NCI-H69 (cell line): ENCODE data around the gene POLR2E.
A peak's percentile ranks its signal among the peaks of the same experiment; 100 is the strongest.

Experiments
- DNase-seq: peaks from one replicate; lab custom pipeline; 2025; lab: John Stamatoyannopoulos, UW

POLR2E gene

DNA sequence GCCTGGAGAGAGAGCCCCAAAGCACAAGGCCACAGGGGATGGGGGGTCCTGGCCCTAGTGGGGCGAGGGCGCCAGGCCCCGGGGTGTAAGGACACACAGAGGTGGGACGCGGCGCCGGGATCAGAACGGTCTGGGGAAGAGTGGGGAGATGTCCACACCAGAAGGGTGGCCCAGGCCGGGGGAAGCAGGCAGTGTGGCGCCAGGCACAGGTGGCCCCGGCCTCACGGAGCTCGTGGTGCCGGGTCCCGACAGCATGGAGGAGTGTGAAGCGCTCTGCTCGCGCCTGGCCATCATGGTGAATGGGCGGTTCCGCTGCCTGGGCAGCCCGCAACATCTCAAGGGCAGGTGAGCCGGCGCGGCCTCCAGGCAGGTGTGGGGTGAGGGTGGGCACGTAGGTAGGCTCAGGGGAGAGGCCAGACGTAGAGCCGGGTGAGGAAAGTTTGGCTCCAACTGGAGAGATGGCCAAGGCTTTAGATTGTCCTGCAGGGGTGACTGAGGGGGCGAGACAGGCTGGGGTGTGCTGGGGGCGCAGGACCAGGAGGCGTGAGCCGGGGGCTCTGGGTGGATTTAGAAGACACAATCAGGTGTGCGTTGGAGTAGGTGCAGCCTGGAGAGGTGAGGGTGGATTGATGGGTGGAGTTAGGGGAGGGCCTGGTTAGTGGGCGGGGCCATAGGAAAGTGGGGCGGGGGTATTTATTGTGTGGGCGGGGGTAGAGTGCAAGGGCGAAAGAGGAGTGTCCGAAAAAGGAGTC is 31.1 kb downstream of the POLR2E start:
- DNase-seq, result peak; percentile 40

DNA sequence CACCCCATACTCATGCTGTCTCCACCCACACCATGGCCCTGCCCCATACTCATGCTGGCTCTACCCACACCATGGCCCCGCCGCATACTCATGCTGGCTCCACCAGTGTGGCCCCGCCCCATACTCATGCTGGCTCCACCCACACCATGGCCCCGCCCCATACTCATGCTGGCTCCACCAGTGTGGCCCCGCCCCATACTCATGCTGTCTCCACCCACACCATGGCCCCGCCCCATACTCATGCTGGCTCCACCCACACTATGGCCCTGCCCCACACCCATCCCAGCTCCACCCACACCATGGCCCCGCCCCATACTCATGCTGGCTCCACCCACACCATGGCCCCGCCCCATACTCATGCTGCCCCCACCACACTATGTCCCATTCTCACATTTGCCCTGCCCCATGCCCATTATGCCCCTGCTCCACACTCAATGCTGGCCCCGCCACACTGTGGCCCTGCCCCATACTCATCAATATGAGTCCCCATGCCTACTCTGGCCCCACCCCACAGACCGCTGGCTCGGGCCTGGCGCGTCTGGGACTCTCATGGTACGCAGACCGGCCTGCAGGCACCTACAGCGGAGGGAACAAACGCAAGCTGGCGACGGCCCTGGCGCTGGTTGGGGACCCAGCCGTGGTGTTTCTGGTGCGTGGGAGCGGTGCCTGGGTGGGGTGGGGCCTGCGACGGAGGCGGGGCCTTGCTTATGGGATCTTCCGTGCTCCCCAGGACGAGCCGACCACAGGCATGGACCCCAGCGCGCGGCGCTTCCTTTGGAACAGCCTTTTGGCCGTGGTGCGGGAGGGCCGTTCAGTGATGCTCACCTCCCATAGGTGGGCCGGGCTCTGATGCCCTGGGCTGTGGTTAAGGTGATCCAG is 31.9 kb downstream of the POLR2E start:
- no peak for DNase-seq

DNA sequence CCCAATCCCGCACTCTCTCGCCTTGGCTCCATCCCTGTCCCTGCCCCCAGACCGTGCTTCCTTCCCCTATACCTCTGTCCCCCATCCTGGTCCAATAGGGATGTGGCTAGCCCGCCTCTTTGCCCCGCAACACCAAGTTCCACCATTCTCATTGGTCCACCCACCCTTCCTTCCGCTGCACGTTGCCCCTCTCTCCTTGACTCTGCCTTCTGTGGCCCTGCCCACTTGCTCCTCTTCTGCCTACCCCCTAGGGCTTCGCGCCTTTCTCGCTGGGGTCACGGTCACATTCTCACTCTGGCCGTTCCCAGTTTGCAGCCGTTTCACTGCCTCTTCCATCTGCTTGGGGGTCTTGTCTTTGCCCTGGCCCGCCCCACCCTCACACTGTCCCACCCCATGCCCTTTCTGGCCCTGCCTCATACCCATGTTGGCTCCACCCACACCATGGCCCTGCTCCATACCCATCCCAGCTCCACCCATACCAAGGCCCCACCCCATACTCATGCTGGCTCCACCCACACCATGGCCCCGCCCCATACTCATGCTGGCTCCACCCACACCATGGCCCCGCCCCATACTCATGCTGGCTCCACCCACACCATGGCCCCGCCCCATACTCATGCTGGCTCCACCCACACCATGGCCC is 32.7 kb downstream of the POLR2E start:
- no peak for DNase-seq

DNA sequence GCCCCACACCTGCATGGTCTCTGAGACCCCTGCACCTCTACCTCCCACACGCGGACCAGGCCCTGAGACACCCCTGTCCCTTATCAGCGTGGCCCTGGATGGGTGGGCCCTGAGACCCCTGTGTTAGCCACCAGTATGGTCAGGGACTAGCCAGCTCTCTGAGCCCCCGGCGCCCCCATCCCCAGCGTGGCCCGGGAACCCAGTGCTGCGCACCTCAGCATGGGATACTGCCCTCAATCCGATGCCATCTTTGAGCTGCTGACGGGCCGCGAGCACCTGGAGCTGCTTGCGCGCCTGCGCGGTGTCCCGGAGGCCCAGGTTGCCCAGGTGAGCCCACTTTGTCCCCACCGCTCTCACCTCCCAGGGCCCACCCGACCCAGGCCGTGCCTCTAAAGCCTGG is 33.2 kb downstream of the POLR2E start:
- no peak for DNase-seq

DNA sequence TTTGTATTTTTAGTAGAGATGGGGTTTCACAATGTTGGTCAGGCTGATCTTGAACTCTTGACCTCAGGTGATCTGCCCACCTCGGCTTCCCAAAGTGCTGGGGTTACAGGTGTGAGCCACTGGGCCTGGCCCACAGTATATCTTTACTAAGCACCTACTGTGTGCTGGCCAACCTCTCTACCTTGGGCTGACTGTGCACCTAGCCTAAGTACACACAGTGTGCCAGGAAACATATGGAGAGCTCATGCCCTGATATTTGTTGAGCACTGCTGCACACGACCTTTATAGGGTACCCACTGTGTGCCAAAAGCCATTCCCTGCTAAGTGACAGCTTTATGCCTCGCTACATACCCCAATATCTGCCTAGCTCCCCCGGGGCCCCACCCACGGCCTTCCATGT is 34.5 kb downstream of the POLR2E start:
- no peak for DNase-seq

DNA sequence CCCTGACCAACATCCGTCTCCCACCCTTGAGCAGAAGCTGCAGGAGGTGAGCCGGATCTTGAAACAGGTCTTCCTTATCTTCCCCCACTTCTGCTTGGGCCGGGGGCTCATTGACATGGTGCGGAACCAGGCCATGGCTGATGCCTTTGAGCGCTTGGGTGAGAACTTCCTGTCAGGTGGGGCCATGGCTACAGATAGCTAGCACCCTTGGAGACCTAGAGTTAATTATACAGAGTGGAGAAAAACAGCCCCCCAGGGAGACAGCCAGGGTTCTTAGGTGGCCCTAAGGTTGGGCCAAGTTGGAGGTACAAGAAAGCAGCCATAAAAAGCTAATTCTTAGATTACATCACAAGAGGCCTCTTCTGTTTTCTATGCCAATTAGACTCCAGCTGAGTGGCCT is 37.1 kb downstream of the POLR2E start:
- DNase-seq, result no peak

DNA sequence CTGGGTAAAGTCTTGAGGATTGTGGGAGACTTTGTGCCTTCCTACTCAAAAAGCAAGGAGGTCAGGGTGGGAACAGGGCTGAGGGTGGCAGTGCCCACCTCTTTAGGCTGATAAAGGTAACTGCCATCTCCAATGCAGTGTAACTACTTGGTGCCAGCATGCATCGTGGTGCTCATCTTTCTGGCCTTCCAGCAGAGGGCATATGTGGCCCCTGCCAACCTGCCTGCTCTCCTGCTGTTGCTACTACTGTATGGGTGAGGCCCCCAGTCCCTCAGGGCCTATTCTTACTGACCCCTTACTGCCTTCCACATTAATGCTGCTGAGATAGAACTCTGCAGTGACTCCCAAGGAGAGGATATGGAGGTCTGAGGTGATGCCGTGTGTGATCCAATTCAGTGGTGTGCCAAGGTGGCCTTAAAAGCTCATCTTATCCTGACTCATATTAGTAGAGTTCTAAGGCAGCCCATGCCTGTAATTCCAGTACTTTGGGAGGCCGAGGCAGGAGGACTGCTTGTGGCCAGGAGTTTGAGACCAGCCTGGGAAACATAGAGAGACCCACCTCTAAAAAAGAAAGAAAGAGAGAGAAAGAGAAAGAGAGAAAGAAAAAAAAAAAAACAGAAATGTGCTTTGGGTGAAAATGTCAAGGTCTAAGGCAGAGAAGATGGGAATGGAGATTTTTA is 37.9 kb downstream of the POLR2E start:
- peak; percentile 50 for DNase-seq

DNA sequence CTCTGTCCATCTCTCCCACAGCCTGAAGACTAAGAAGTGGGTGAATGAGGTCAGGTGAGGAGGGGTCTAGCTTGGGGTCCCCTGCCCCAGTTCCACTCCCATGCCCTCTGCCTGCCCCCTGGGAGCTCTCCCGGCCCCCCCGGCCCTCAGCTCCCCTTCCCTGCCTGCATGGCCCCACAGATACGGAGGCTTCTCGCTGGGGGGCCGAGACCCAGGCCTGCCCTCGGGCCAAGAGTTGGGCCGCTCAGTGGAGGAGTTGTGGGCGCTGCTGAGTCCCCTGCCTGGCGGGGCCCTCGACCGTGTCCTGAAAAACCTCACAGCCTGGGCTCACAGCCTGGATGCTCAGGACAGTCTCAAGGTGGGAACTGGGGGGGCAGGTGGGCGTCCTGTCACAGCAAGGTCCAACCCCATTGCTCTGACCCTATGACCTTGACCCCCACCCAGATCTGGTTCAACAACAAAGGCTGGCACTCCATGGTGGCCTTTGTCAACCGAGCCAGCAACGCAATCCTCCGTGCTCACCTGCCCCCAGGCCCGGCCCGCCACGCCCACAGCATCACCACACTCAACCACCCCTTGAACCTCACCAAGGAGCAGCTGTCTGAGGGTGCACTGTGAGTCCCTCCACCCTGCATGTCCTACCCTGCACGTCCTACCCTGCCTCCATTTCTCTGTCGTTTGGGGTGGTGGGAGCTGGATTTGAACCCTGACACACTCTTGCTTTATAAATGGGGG is 39.1 kb downstream of the POLR2E start:
- no peak for DNase-seq

DNA sequence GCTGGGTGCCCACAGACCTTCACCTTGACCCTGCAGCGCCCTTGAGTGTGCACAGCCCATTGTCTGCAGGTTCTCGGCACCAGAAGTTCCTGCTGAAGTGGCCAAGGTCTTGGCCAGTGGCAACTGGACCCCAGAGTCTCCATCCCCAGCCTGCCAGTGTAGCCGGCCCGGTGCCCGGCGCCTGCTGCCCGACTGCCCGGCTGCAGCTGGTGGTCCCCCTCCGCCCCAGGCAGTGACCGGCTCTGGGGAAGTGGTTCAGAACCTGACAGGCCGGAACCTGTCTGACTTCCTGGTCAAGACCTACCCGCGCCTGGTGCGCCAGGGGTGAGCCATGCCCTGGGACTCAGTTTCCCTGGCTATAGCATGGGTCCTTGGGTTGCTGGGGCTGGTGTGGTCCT is 40.1 kb downstream of the POLR2E start:
- no peak for DNase-seq

DNA sequence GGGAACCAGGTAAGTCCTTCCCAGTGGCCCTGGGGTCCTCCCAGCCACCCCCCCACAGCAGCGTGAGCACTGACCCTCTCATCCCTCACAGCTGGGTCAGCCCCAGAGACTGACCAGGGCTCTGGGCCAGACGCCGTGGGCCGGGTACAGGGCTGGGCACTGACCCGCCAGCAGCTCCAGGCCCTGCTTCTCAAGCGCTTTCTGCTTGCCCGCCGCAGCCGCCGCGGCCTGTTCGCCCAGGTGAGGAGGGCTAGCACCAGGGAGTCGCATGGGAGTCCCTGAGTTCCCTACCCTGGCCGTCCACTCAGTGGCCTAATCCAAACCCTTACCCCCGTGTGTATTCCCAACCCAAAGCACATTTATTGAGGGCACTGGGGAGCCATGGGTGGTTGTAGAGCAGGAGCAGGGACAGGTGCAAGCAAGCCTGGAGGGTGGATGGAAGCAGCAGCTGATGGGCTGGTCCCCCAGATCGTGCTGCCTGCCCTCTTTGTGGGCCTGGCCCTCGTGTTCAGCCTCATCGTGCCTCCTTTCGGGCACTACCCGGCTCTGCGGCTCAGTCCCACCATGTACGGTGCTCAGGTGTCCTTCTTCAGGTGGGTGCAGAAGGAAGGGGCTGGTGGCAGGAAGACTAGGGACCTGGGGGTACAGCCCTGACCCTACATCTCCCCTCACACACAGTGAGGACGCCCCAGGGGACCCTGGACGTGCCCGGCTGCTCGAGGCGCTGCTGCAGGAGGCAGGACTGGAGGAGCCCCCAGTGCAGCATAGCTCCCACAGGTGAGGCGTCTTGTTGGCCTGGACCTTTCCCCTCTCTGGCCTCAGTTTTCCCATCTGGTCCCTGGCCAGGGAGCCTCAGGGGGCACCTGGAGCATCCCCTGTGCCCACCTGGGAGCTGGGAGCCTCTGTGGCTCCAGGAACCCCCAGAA is 40.8 kb downstream of the POLR2E start:
- DNase-seq, result no peak

DNA sequence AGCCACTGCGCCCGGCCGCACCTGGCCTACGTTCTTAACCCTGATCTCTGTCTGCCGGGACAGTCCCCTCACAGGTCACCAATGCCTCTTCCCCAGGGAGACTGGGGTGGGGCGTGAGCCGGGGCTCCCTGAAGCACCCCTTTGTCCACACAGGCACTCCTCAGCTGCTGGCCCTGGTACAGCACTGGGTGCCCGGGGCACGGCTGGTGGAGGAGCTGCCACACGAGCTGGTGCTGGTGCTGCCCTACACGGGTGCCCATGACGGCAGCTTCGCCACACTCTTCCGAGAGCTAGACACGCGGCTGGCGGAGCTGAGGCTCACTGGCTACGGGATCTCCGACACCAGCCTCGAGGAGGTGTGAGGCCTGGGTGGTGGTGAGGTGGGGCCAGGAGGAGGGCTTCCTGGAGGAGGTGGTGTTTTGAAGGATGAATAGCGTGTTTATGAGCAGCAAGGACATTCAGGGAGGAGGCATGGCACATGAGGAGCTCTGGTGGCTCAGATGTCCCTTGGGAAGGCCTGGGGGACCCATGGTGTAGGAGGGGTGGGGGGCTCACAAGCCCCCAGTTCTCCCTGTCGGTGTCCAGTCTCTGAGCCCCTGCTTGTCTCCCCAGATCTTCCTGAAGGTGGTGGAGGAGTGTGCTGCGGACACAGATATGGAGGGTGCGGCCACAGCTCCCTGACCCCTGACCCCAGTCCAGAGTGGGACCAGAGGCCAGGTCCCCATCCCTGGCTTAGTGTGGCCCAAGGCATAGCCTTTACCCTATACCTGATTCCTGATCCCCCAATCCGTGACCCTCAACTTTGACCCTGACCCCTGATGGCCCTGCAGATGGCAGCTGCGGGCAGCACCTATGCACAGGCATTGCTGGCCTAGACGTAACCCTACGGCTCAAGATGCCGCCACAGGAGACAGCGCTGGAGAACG is 41.7 kb downstream of the POLR2E start:
- no peak for DNase-seq

DNA sequence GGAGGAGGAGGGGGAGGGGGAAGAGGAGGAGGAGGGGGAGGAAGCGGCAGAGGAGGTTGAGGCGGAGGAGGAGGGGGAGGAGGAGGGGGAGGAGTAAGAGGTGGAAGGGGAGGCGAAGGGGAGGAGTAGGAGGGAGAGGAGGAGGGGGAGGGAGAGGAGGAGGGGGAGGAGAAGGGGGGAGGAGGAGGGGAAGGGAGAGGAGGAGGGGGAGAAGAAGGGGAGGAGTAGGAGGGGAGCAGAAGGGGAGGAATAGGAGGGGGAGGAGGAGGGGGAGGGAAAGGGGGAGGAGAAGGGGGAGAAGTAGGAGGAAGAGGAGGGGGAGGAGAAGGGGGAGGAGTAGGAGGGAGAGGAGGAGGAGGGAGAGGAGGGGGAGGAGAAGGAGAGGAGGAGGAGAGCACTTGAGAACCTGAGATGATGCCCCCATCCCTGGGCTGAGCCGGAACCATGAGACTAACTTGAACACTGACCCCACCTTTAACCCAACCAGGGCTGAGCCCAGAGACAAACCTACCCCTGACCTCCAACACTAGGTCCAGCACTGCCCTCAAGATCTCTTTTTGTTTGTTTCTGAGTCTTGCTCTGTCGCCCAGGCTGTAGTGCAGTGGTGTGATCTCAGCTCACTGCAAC is 42.7 kb downstream of the POLR2E start:
- DNase-seq, result peak; percentile 78

DNA sequence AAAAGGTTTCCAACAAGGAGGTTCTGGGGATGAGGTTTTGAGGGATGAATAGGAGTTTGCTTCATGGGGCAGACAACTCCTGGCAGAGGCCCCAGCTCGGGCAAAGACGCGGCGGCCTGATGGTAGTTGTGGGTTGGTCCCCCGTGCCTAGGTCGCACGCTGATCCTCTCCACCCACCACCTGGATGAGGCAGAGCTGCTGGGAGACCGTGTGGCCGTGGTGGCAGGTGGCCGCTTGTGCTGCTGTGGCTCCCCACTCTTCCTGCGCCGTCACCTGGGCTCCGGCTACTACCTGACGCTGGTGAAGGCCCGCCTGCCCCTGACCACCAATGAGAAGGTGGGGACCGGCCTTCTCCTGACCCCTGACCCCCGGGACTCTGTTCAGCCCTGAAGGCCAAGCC is 43.4 kb downstream of the POLR2E start:
- no peak for DNase-seq

DNA sequence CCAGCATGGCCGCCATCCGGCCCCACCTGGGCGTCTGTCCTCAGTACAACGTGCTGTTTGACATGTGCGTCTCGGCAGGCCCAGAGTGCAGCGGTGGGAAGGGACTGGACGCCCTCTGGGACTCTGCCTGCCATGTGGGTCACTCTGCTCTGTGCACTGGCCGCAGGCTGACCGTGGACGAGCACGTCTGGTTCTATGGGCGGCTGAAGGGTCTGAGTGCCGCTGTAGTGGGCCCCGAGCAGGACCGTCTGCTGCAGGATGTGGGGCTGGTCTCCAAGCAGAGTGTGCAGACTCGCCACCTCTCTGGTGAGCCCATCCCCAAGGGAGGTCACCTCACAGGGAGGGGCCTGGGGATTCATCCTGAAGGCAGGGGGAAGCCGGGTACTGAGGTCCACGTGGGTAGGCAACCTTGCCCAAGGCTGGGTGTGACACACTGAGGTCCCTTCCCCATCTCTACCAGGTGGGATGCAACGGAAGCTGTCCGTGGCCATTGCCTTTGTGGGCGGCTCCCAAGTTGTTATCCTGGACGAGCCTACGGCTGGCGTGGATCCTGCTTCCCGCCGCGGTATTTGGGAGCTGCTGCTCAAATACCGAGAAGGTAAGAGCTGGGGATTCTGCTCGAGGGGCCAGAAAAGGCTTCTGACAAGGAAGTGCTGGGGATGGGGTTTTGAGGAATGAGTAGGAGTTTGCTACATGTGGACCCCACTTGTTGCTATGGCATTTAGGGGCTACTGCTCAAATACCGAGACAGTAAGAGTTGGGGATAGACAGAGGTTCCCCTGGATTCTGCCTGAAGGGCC is 44.0 kb downstream of the POLR2E start:
- DNase-seq, result no peak

DNA sequence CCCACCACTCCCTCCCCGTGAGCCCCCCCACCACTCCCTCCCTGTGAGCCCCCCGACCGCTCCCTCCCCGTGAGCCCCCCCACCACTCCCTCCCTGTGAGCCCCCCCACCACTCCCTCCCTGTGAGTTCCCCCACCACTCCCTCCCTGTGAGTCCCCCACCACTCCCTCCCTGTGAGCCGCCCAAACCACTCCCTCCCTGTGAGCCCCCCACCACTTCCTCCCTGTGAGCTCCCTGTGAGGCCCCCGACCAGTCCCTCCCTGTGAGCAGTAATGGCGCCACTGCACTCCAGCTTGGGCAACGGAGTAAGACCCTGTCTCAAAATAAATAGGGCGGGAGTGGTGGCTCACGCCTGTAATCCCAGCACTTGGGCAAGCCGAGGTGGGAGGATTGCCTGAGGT is 45.4 kb downstream of the POLR2E start:
- peak; percentile 38 for DNase-seq

DNA sequence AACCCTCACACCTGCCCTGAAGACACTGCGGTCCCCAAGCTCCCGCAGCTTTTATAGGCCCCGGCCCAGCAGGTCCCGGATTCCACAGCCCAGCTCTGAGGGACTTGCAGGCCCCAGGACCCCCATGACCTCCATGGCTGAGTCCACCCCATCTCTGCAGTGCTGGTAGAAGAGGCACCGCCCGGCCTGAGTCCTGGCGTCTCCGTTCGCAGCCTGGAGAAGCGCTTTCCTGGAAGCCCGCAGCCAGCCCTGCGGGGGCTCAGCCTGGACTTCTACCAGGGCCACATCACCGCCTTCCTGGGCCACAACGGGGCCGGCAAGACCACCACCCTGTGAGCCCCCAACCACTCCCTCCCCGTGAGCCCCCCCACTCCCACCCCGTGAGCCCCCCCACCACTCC is 46.1 kb downstream of the POLR2E start:
- no peak for DNase-seq

DNA sequence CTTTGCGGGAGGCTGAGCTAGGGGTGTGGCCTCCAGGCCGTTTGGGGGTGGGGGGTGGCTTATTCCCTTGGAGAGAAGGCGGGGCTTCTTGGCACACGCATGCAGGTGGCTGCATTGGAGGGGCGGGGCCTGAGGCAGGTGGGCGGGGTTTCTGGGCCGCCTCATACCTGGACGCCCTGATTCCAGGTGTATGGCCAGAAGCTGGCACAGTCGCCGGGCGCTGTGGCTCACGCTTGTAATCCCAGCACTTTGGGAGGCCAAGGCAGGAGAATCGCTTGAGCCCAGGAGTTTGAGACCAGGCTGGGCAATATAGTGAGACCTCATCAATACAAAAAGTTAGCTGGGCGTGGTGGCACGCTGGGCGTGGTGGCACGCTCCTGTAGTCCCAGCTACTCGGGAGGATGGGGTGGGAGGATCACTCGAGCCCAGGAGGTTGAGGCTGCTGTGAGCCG is 47.5 kb downstream of the POLR2E start:
- DNase-seq, result no peak
